ENCODE data around the gene NRXN3.

Gene NRXN3

GRCh38 chr14:78170203-78170602 is at the start of gene NRXN3:
Gene NRXN3, plus strand, starts transcription at chr14:78170373. Its CDS starts 72,721 bp downstream, at chr14:78243094.
- Mint-ChIP-seq H3K27ac (no peak within 1 kb of the TSS), H3K4me3 (no peak within 1 kb of the TSS), H3K9me3 (no peaks in the 10 kb centered on the region), H3K36me3 (ENCODE audit: low read depth) (no peaks in the 10 kb centered on the region), H3K27me3 (peaks cover 20% of the 10 kb centered on the region), H3K4me1 (ENCODE audit: low read depth) (no peaks in the 10 kb centered on the region)
- intact Hi-C loops (cut with micrococcal nuclease): no loop called here

- Mint-ChIP-seq H3K27me3 (no peaks in the 10 kb centered on the region), H3K4me3 (no peak overlapping the region), H3K27ac (no peak overlapping the region), H3K36me3 (ENCODE audit: low read depth) (no peaks in the 10 kb centered on the region), H3K9me3 (peaks cover 7% of the 10 kb centered on the region), H3K4me1 (ENCODE audit: low read depth) (no peaks in the 10 kb centered on the region)
- intact Hi-C loops (cut with micrococcal nuclease): no loop called here
These were observed 47.7 kb upstream of the NRXN3 start for GRCh38 chr14:78122436-78122835.

GRCh38 chr14:78123650-78124253 is 46.4 kb upstream of the NRXN3 start:
- intact Hi-C loops (cut with micrococcal nuclease): no loop called here
- no peak overlapping the region for H3K27ac Mint-ChIP-seq
- H3K9me3 Mint-ChIP-seq: no peaks in the 10 kb centered on the region
- no peaks in the 10 kb centered on the region for H3K4me1 Mint-ChIP-seq (ENCODE audit: low read depth)
- H3K4me3 Mint-ChIP-seq: no peak overlapping the region
- H3K36me3 Mint-ChIP-seq (ENCODE audit: low read depth): no peaks in the 10 kb centered on the region
- no peaks in the 10 kb centered on the region for H3K27me3 Mint-ChIP-seq

DNA sequence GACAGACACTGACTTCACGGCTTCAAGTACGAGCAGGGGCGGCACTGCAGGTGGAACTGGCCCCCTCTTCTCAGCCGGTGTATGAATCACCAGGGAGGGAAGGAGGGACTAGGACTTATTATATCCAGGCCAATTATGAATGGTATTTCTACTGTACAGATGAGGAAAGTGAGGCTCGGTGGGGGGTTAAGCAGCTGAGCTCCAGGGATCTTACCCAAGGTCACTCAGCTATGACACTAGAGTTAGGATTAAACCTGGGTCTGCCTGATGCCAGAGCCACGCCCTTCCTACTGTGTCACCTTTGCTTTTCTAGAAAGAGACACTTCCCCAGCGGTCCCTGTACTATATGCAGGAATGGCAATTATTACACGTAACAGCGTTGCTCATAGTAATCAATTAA is 42.2 kb upstream of the NRXN3 start:
- Mint-ChIP-seq H3K9me3 (no peaks in the 10 kb centered on the region), H3K27me3 (no peaks in the 10 kb centered on the region), H3K4me3 (no peak overlapping the region), H3K36me3 (ENCODE audit: low read depth) (no peaks in the 10 kb centered on the region), H3K27ac (no peak overlapping the region), H3K4me1 (ENCODE audit: low read depth) (peaks cover 6% of the 10 kb centered on the region)
- intact Hi-C loops (cut with micrococcal nuclease): no loop called here

DNA sequence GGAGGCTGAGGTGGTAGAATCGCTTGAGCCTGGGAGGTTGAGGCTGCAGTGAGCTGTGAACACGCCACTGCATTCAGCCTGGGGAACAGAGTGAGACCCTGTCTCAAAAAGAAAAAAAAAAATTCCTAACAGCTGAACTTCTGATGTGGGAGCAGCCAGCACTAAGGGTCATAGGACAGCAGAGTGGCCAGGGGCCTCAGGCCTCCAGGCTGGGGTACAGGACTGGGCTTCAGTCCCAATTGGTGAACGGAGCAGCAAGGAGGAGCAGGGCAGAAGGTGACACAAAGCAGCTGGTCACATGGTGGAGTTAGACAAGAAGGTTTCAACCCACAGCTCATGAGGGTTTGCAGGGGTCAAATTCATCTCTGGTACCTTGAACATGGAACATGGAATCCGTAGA is 40.8 kb upstream of the NRXN3 start:
- H3K9me3 Mint-ChIP-seq: no peaks in the 10 kb centered on the region
- no peak overlapping the region for H3K27ac Mint-ChIP-seq
- no peaks in the 10 kb centered on the region for H3K36me3 Mint-ChIP-seq (ENCODE audit: low read depth)
- peaks cover 6% of the 10 kb centered on the region for H3K4me1 Mint-ChIP-seq (ENCODE audit: low read depth)
- intact Hi-C loops (cut with micrococcal nuclease): no loop called here
- no peaks in the 10 kb centered on the region for H3K27me3 Mint-ChIP-seq
- H3K4me3 Mint-ChIP-seq: no peak overlapping the region

- Mint-ChIP-seq H3K36me3 (ENCODE audit: low read depth) (no peaks in the 10 kb centered on the region), H3K27ac (no peak overlapping the region), H3K9me3 (no peaks in the 10 kb centered on the region), H3K4me1 (ENCODE audit: low read depth) (peaks cover 8% of the 10 kb centered on the region), H3K4me3 (no peak overlapping the region), H3K27me3 (no peaks in the 10 kb centered on the region)
- intact Hi-C loops (cut with micrococcal nuclease): no loop called here
These were observed 39.8 kb upstream of the NRXN3 start for GRCh38 chr14:78130356-78130755.

DNA sequence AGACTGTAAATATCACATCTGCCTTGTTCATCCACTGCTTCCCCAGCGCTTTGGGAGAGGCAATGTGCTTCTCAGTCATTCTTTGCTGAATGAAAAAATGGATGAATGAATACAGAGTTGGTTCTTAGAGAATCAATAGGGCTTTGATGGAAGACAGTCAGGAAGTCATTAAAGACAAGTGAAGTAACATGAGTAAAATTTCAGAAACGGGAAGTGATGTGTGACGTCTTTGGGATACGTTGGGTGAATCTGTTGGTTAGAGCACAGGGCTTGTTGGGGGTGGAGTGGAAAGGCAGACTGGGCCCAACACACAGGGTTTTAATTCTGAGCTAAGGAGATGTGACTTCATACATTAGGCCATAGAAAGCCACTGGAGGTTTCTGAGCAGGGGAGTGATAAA is 39.0 kb upstream of the NRXN3 start:
- Mint-ChIP-seq H3K27ac (no peak overlapping the region), H3K4me1 (ENCODE audit: low read depth) (peaks cover 13% of the 10 kb centered on the region), H3K4me3 (no peak overlapping the region), H3K9me3 (no peaks in the 10 kb centered on the region), H3K27me3 (no peaks in the 10 kb centered on the region), H3K36me3 (ENCODE audit: low read depth) (no peaks in the 10 kb centered on the region)
- intact Hi-C loops (cut with micrococcal nuclease): no loop called here

GRCh38 chr14:78131616-78132015 is 38.6 kb upstream of the NRXN3 start:
- Mint-ChIP-seq H3K27ac (no peak overlapping the region), H3K9me3 (no peaks in the 10 kb centered on the region), H3K4me3 (no peak overlapping the region), H3K4me1 (ENCODE audit: low read depth) (peaks cover 13% of the 10 kb centered on the region), H3K36me3 (ENCODE audit: low read depth) (no peaks in the 10 kb centered on the region), H3K27me3 (no peaks in the 10 kb centered on the region)
- intact Hi-C loops (cut with micrococcal nuclease): no loop called here

DNA sequence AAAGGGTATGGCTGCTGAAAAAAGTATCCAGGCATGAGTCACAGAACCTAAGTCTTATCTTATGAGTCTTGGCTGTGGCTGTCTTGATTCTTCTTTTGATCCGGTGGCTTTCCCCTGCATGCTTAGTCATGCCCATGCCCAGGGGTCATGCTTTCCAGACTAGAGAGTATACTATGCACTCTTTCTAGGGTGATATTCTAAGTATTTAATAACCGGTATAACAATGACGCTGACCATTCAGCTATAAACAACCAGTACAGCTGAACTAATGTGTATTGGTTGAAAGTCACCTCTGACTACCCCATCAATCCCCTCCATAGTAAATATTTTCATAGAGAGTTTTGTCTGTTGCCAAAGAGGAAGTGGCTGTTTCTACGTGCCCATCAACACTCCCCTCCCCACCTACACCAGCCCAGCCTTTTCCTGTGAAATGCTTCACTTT is 34.7 kb upstream of the NRXN3 start:
- no peak overlapping the region for H3K27ac Mint-ChIP-seq
- H3K9me3 Mint-ChIP-seq: no peaks in the 10 kb centered on the region
- H3K4me1 Mint-ChIP-seq (ENCODE audit: low read depth): peaks cover 13% of the 10 kb centered on the region
- no peaks in the 10 kb centered on the region for H3K36me3 Mint-ChIP-seq (ENCODE audit: low read depth)
- no peak overlapping the region for H3K4me3 Mint-ChIP-seq
- no peaks in the 10 kb centered on the region for H3K27me3 Mint-ChIP-seq
- intact Hi-C loops (cut with micrococcal nuclease): no loop called here

GRCh38 chr14:78136695-78137094 is 33.5 kb upstream of the NRXN3 start:
- H3K9me3 Mint-ChIP-seq: no peaks in the 10 kb centered on the region
- H3K4me1 Mint-ChIP-seq (ENCODE audit: low read depth): peaks cover 7% of the 10 kb centered on the region
- no peak overlapping the region for H3K27ac Mint-ChIP-seq
- H3K27me3 Mint-ChIP-seq: no peaks in the 10 kb centered on the region
- no peak overlapping the region for H3K4me3 Mint-ChIP-seq
- H3K36me3 Mint-ChIP-seq (ENCODE audit: low read depth): no peaks in the 10 kb centered on the region
- intact Hi-C loops (cut with micrococcal nuclease): no loop called here

GRCh38 chr14:78141590-78141989 is 28.6 kb upstream of the NRXN3 start:
- H3K9me3 Mint-ChIP-seq: no peaks in the 10 kb centered on the region
- no peaks in the 10 kb centered on the region for H3K36me3 Mint-ChIP-seq (ENCODE audit: low read depth)
- peaks cover 6% of the 10 kb centered on the region for H3K4me1 Mint-ChIP-seq (ENCODE audit: low read depth)
- H3K27me3 Mint-ChIP-seq: no peaks in the 10 kb centered on the region
- H3K27ac Mint-ChIP-seq: no peak overlapping the region
- H3K4me3 Mint-ChIP-seq: no peak overlapping the region
- intact Hi-C loops (cut with micrococcal nuclease): no loop called here

DNA sequence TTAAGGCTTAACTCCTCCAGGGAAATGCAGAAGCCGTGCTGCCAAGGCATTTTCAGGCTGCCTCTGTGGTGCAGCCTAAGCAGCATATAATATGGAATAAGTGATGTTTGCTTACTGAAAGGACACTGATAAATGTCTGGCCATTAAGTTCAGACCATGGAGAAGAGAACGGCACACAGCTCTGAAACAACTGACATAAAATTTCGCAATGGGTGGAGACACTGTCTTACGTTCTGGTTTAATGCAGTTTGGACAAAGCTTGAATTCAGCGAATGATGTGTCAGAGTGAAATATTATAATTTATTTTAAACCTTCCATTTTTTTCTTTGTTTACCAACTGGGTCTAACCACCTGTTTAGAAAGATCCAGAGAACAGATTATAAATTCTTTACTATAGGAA is 27.2 kb upstream of the NRXN3 start:
- intact Hi-C loops (cut with micrococcal nuclease): no loop called here
- Mint-ChIP-seq H3K4me3 (no peak overlapping the region), H3K27ac (no peak overlapping the region), H3K9me3 (no peaks in the 10 kb centered on the region), H3K36me3 (ENCODE audit: low read depth) (no peaks in the 10 kb centered on the region), H3K27me3 (no peaks in the 10 kb centered on the region), H3K4me1 (ENCODE audit: low read depth) (peaks cover 6% of the 10 kb centered on the region)

- H3K4me1 Mint-ChIP-seq (ENCODE audit: low read depth): peaks cover 6% of the 10 kb centered on the region
- no peaks in the 10 kb centered on the region for H3K27me3 Mint-ChIP-seq
- no peaks in the 10 kb centered on the region for H3K9me3 Mint-ChIP-seq
- intact Hi-C loops (cut with micrococcal nuclease): no loop called here
- no peak overlapping the region for H3K27ac Mint-ChIP-seq
- no peak overlapping the region for H3K4me3 Mint-ChIP-seq
- no peaks in the 10 kb centered on the region for H3K36me3 Mint-ChIP-seq (ENCODE audit: low read depth)
These were observed 26.6 kb upstream of the NRXN3 start for GRCh38 chr14:78143489-78144145.

DNA sequence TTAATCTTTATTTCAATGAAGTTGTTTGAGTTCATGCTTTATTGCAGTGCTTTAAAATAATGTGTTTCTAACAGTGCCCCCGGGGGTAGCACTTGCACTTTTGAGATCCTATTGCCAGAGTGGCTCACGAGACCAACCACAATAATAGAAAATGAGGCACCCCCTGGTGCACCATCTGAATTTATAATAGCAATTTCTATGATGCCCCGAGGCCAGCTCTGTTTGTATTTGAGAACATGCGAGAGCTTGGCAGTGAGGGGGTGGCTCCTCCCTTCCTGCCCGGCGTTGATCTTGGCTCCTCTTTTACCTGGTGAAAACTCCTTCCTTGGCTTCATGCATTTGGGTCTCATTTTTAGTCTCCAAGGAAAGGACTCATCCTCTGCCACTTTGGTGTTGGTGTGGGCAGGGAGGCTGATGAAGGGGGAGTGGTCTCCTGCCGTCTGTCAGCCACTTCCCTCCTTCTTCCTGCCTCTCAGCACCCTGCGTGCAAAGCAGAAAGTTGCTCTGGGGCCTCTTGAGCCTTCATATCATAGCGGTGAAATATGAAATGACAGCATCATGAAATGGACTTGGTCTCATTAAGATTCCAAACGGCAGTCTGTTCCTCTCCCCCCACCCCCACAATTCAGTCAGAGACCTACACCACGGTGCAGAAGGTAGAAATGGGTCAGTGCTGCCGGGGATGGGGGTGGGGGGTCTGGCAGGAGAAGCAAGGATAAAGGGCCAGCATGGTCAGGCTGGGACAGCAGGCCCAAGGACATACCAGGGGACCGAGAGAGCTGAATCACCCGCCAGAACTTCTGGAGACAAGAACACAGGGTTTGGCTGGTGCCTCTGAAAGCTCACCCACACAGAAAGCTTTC is 17.7 kb upstream of the NRXN3 start:
- peaks cover 5% of the 10 kb centered on the region for H3K27me3 Mint-ChIP-seq
- H3K36me3 Mint-ChIP-seq (ENCODE audit: low read depth): no peaks in the 10 kb centered on the region
- no peaks in the 10 kb centered on the region for H3K9me3 Mint-ChIP-seq
- H3K4me3 Mint-ChIP-seq: no peak overlapping the region
- intact Hi-C loops (cut with micrococcal nuclease): no loop called here
- H3K4me1 Mint-ChIP-seq (ENCODE audit: low read depth): no peaks in the 10 kb centered on the region
- no peak overlapping the region for H3K27ac Mint-ChIP-seq

All from dendritic cell treated with granulocyte-macrophage colony-stimulating factor and Interleukin-4, amounts not matched to agents 40 ng/mL and 50 ng/mL, for 4 days (primary cell).